H1 (cell line): ENCODE measurements around the gene COG4. TPM values are rescaled to one million over a fixed set of nuclear protein-coding genes. Genes with fewer than 3 reads are reported as not detected.

Experiments used
- ASH2L ChIP-seq: fragments of 200-600, 300-600 bp; sonication (generic); IDR thresholded peaks from one replicate; pipeline ENCODE4 v1.7.1; 2017; ENCODE audit warnings: low read length
- CEBPB ChIP-seq: IDR thresholded peaks from 2 replicates; pipeline ENCODE4 v1.6.1; 2012; ENCODE audit warnings: low read depth, low read length
- EP300 ChIP-seq, 2 experiments: IDR thresholded peaks; 1 replicate in 1 of 2; 2 replicates in 1 of 2; pipeline ENCODE4 v1.6.1; 2011 to 2012; ENCODE audit warnings: low read depth in 2 of 2, low read length in 2 of 2, mild to moderate bottlenecking in 2 of 2, borderline replicate concordance in 1 of 2, inconsistent platforms in 1 of 2, moderate library complexity in 1 of 2
- JUN ChIP-seq: IDR thresholded peaks from 2 replicates; pipeline ENCODE4 v1.6.1; 2011; ENCODE audit warnings: low read depth, mild to moderate bottlenecking, improper control_type of control experiment, low read length
- JUND ChIP-seq: IDR thresholded peaks from 2 replicates; pipeline ENCODE4 v1.6.1; 2011; ENCODE audit warnings: mild to moderate bottlenecking, improper control_type of control experiment, low read length
- KDM5A ChIP-seq: fragments of 200-600 bp; IDR thresholded peaks from 2 replicates; pipeline ENCODE4 v1.7.1; 2012; ENCODE audit warnings: mild to moderate bottlenecking, low read length, inconsistent platforms, mixed read lengths
- POU5F1 ChIP-seq: IDR thresholded peaks from 2 replicates; pipeline ENCODE4 v1.6.1; 2011; ENCODE audit warnings: low read depth, mild to moderate bottlenecking, low read length, moderate library complexity
- polyA plus RNA-seq, 7 experiments: library from polyadenylated mRNA; depleted of rRNA in 3 of 7; stranded (reverse) in 5 of 7; unstranded in 2 of 7; fragments of >200 nt in 5 of 7; fragments of 200-250 nt in 2 of 7; gene quantifications; 1 replicate in 5 of 7; 2 replicates in 1 of 7; 4 replicates in 1 of 7; pipeline versions ENCODE4 v1.2.1 to v1.2.3, GENCODE V29; 2011 to 2013; ENCODE audit warnings: missing spikeins in 2 of 7, mixed read lengths in 2 of 7
- total RNA-seq: library from RNA; stranded (reverse); fragmentation: NEBNext Ultra II Directional; extraction: Animal tissue kit (Norgen Biotek cat#: 25700); gene quantifications from 2 replicates; pipeline ENCODE4 v1.2.1, GENCODE V29; 2021

The COG4 gene
- total and polyA plus RNA-seq, 2 of the 8 experiments (the other 6 are each of a cell fraction or from before 2014, with no cell fraction given), result 46.1 to 50.2 TPM

GRCh38 chr16:70522216-70523075 is 908 bp downstream of the COG4 start (continued):
- TF ChIP-seq EP300 (IDR thresholded peaks at IDR 0.05; ENCODE audit: borderline replicate concordance in 1 of 2, low read depth in 2 of 2, low read length in 2 of 2) (no peak), CEBPB (no peak), POU5F1 (no peak), KDM5A (no peak), JUN (no peak), JUND (no peak), ASH2L (no peak)
- TF ChIP-seq, all 59 proteins: peak for 0
